Hepatocyte (in vitro differentiated cells): ENCODE data around the gene AGFG2.

Source experiments
- EZH2 ChIP-seq: fragments of 200-600 bp; sonication (generic); IDR thresholded peaks from 2 replicates; pipeline ENCODE4 v1.6.1; 2016; ENCODE audit warnings: antibody characterized with exemption, mild to moderate bottlenecking, borderline replicate concordance
- EZH2phosphoT487 ChIP-seq: fragments of 200-600 bp; sonication (generic); IDR thresholded peaks from one replicate; pipeline ENCODE4 v1.6.1; 2018; ENCODE audit warnings: antibody characterized with exemption, mild to moderate bottlenecking, low read depth, moderate library complexity; ENCODE audit not compliant: unreplicated experiment, severe bottlenecking
- TF ChIP-seq, protein P1 (sequence below): fragments of 200-600 bp; sonication (generic); IDR thresholded peaks from 2 replicates; pipeline ENCODE4 v1.5.1; 2016; ENCODE audit warnings: antibody characterized with exemption, mild to moderate bottlenecking; ENCODE audit not compliant: poor library complexity

DNA sequence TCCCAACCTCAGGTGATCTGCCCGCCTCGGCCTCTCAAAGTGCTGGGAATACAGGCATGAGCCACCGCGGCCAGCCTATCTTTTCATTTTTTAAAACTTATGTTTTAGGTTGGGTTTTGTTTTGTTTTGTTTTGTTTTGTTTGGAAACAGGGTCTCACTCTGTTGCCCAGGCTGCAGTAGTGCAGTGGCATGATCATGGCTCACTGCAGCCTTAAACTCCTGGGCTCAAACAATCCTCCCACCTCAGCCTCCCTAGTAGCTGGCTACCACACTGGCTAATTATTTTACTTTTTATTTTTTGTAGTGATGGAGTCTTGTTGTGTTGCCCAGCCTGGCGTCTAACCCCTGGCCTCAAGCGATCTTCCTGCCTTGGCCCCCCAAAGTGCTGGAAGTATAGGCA, 19.4 kb upstream of the AGFG2 start:
- TF ChIP-seq, protein P1, sequence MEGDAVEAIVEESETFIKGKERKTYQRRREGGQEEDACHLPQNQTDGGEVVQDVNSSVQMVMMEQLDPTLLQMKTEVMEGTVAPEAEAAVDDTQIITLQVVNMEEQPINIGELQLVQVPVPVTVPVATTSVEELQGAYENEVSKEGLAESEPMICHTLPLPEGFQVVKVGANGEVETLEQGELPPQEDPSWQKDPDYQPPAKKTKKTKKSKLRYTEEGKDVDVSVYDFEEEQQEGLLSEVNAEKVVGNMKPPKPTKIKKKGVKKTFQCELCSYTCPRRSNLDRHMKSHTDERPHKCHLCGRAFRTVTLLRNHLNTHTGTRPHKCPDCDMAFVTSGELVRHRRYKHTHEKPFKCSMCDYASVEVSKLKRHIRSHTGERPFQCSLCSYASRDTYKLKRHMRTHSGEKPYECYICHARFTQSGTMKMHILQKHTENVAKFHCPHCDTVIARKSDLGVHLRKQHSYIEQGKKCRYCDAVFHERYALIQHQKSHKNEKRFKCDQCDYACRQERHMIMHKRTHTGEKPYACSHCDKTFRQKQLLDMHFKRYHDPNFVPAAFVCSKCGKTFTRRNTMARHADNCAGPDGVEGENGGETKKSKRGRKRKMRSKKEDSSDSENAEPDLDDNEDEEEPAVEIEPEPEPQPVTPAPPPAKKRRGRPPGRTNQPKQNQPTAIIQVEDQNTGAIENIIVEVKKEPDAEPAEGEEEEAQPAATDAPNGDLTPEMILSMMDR = no peak
- no peak for TF ChIP-seq EZH2
- no peak for TF ChIP-seq EZH2phosphoT487
